Trophoblast cell (in vitro differentiated cells and primary cell): ENCODE data around the gene DIRAS1.

Source experiments
- DNase-seq, 2 donors: peaks; one replicate each; pipeline ENCODE4 v3.0.0-alpha.2; 2016
- H2AFZ ChIP-seq: 2 replicates; pipeline ENCODE4 v1.6.1; 2013; ENCODE audit warnings: low read length, moderate library complexity, mild to moderate bottlenecking; ENCODE audit not compliant: insufficient read depth, poor library complexity
- H2AK5ac ChIP-seq: 2 replicates; pipeline ENCODE4 v1.6.1; 2013; ENCODE audit warnings: mild to moderate bottlenecking, low read length
- H2BK120ac ChIP-seq: 2 replicates; pipeline ENCODE4 v1.6.1; 2013; ENCODE audit warnings: low read length, mild to moderate bottlenecking, moderate library complexity; ENCODE audit not compliant: insufficient read depth, poor library complexity
- H2BK12ac ChIP-seq: 2 replicates; pipeline ENCODE4 v1.6.1; 2013; ENCODE audit warnings: mild to moderate bottlenecking, low read length, moderate library complexity
- H2BK5ac ChIP-seq: 2 replicates; pipeline ENCODE4 v1.6.1; 2013; ENCODE audit warnings: low read length, low read depth, moderate library complexity, mild to moderate bottlenecking; ENCODE audit not compliant: poor library complexity
- H3K14ac ChIP-seq: 2 replicates; pipeline ENCODE4 v1.6.1; 2013; ENCODE audit warnings: mild to moderate bottlenecking, low read length
- H3K18ac ChIP-seq: 2 replicates; pipeline ENCODE4 v1.6.1; 2013; ENCODE audit warnings: mild to moderate bottlenecking, low read length
- H3K23ac ChIP-seq: 2 replicates; pipeline ENCODE4 v1.6.1; 2013; ENCODE audit warnings: low read length
- H3K27ac ChIP-seq: 2 replicates; pipeline ENCODE4 v1.5.1; 2013; ENCODE audit warnings: low read depth, mild to moderate bottlenecking, inconsistent platforms, low read length, moderate library complexity
- H3K27me3 ChIP-seq: 2 replicates; pipeline ENCODE4 v1.6.1; 2013; ENCODE audit warnings: inconsistent platforms, mild to moderate bottlenecking, low read length, moderate library complexity; ENCODE audit not compliant: insufficient read depth
- H3K36me3 ChIP-seq, 2 experiments: 1 replicate in 1 of 2; 2 replicates in 1 of 2; pipeline ENCODE4 v1.6.1; 2013; ENCODE audit warnings: low read length in 2 of 2, mild to moderate bottlenecking in 2 of 2, moderate library complexity in 1 of 2; ENCODE audit not compliant: insufficient read depth in 2 of 2, control insufficient read depth in 1 of 2
- H3K4ac ChIP-seq: 2 replicates; pipeline ENCODE4 v1.6.1; 2013; ENCODE audit warnings: low read depth, mild to moderate bottlenecking, low read length, moderate library complexity
- H3K4me1 ChIP-seq, 2 experiments: 1 replicate in 1 of 2; 2 replicates in 1 of 2; pipeline ENCODE4 v1.6.1; 2013; ENCODE audit warnings: low read length in 2 of 2, mild to moderate bottlenecking in 2 of 2, moderate library complexity in 1 of 2; ENCODE audit not compliant: insufficient read depth in 2 of 2, control insufficient read depth in 1 of 2
- H3K4me2 ChIP-seq: 2 replicates; pipeline ENCODE4 v1.6.1; 2013; ENCODE audit warnings: inconsistent platforms, mild to moderate bottlenecking, low read length, moderate library complexity
- H3K4me3 ChIP-seq: 2 replicates; pipeline ENCODE4 v1.5.1; 2013; ENCODE audit warnings: mild to moderate bottlenecking, low read depth, low read length, inconsistent platforms
- H3K79me1 ChIP-seq: one replicate; pipeline ENCODE4 v1.6.1; 2013; ENCODE audit warnings: low read length
- H3K79me2 ChIP-seq: 2 replicates; pipeline ENCODE4 v1.6.1; 2013; ENCODE audit warnings: low read length, mild to moderate bottlenecking; ENCODE audit not compliant: control insufficient read depth, insufficient read depth, poor library complexity
- H3K9ac ChIP-seq: 2 replicates; pipeline ENCODE4 v1.6.1; 2013; ENCODE audit warnings: mild to moderate bottlenecking, low read length
- H3K9me3 ChIP-seq: 2 replicates; pipeline ENCODE4 v1.6.1; 2013; ENCODE audit warnings: low read depth, mild to moderate bottlenecking, control low read depth, inconsistent platforms, low read length; ENCODE audit not compliant: insufficient read depth
- H4K12ac ChIP-seq: 2 replicates; pipeline ENCODE4 v1.6.1; 2013; ENCODE audit warnings: low read depth, mild to moderate bottlenecking, low read length, moderate library complexity
- H4K8ac ChIP-seq: 2 replicates; pipeline ENCODE4 v1.6.1; 2013; ENCODE audit warnings: low read depth, mild to moderate bottlenecking, low read length, moderate library complexity
- H4K91ac ChIP-seq: one replicate; pipeline ENCODE4 v1.6.1; 2013; ENCODE audit warnings: low read depth, mild to moderate bottlenecking, low read length, moderate library complexity
- WGBS: extraction: QIAGEN DNeasy Blood & Tissue Kit; methylation state at CpG from one replicate; pipeline ENCODE4 v1.1.7; 2013; ENCODE audit warnings: missing lambda C conversion rate; ENCODE audit not compliant: insufficient read length, insufficient coverage; ENCODE audit errors: extremely low coverage; 5-methylcytosine and 5-hydroxymethylcytosine counted together

Gene DIRAS1

DNA sequence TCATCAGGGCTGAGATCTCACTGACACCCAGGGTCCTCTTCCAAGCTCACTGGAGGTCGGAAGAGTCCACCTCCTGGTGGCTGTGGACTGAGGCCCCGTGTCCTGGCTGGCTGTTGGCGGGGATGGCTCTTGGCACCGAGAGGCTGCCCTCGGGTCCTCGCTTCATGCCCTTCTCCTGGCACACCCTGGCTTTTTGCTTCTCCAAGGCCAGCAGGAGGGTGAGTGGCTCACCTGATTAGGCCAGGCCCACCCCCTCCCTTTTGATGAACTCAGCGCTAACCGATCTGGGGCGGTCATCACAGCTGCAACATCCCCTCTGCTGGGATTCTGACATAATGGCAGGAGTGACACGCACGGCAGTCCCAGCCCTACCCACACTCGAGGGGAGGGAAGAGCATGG lies 14.2 kb upstream of the DIRAS1 start:
- Histone ChIP-seq H3K36me3 (peaks cover 50% of the 10 kb centered on the region in 2 experiments), H3K4me2 (no peak overlapping the region), H3K18ac (no peak overlapping the region), H2AFZ (no peak overlapping the region), H3K23ac (no peak overlapping the region), H3K27ac (no peak overlapping the region), H3K79me2 (peaks cover 2% of the 10 kb centered on the region), H2BK120ac (no peak overlapping the region), H3K4me1 (peaks cover 2 to 5% of the 10 kb centered on the region in 2 experiments), H3K4me3 (no peak overlapping the region), H2AK5ac (no peak overlapping the region), H2BK12ac (no peak overlapping the region), H3K14ac (no peak overlapping the region), H2BK5ac (no peak overlapping the region), H3K27me3 (no peaks in the 10 kb centered on the region), H4K91ac (no peak overlapping the region), H4K8ac (no peak overlapping the region), H3K4ac (no peak overlapping the region), H4K12ac (no peak overlapping the region), H3K9ac (no peak overlapping the region), H3K79me1 (peaks cover 2% of the 10 kb centered on the region), H3K9me3 (peaks cover 13% of the 10 kb centered on the region)
- no peak for DNase-seq
- WGBS: no CpG with 5 or more reads among the region's 12 CpGs

DNA sequence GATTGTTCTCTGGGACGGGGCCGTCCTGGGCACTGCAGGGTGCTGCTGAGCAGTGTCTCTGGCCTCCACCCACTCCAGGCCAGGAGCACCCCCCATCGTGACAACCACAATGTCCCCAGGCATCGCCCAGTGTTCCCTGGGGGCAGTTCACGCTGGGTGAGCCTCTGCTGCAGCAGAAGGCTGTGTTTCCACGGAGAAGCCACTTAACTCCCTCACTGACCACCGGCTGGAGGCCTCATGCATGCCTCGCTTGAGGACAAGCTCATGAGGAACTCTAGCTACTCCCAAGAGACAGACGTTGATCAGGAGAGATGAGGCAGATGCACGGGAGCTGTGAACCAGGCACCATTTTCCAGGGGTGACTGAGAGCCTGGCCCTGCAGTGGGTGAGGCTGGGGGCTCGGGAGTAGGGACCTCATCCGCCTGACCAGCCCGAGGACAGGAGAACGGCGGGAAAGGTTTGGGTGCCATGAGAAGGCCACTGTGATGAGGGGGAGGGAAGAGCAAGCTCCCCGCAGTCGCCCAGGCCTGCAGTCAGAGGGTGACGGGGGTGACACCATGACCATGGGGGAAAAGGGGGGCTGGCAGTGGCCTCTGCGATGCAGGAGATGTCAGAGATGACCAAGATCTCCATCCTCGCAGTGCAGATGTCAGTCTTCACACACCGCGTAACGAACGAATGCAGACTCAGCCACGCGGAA lies 13.6 kb upstream of the DIRAS1 start:
- H2AK5ac ChIP-seq: no peak overlapping the region
- H3K27ac ChIP-seq: no peak overlapping the region
- H3K18ac ChIP-seq: no peak overlapping the region
- H3K79me2 ChIP-seq: peaks cover 2% of the 10 kb centered on the region
- H3K23ac ChIP-seq: no peak overlapping the region
- H4K12ac ChIP-seq: no peak overlapping the region
- H2BK120ac ChIP-seq: no peak overlapping the region
- no peak overlapping the region for H3K4ac ChIP-seq
- no peak overlapping the region for H2AFZ ChIP-seq
- H3K9me3 ChIP-seq: peaks cover 11% of the 10 kb centered on the region
- H4K91ac ChIP-seq: no peak overlapping the region
- peaks cover 2% of the 10 kb centered on the region for H3K79me1 ChIP-seq
- H3K4me3 ChIP-seq: no peak overlapping the region
- WGBS: no CpG with 5 or more reads among the region's 26 CpGs
- no peak overlapping the region for H3K4me2 ChIP-seq
- DNase-seq: no peak
- no peak overlapping the region for H2BK5ac ChIP-seq
- no peak overlapping the region for H4K8ac ChIP-seq
- H3K4me1 ChIP-seq: peaks cover 2 to 3% of the 10 kb centered on the region in 2 experiments
- H3K9ac ChIP-seq: no peak overlapping the region
- H3K14ac ChIP-seq: no peak overlapping the region
- H2BK12ac ChIP-seq: no peak overlapping the region
- no peaks in the 10 kb centered on the region for H3K27me3 ChIP-seq
- H3K36me3 ChIP-seq: peaks cover 50% of the 10 kb centered on the region in 2 experiments

DNA sequence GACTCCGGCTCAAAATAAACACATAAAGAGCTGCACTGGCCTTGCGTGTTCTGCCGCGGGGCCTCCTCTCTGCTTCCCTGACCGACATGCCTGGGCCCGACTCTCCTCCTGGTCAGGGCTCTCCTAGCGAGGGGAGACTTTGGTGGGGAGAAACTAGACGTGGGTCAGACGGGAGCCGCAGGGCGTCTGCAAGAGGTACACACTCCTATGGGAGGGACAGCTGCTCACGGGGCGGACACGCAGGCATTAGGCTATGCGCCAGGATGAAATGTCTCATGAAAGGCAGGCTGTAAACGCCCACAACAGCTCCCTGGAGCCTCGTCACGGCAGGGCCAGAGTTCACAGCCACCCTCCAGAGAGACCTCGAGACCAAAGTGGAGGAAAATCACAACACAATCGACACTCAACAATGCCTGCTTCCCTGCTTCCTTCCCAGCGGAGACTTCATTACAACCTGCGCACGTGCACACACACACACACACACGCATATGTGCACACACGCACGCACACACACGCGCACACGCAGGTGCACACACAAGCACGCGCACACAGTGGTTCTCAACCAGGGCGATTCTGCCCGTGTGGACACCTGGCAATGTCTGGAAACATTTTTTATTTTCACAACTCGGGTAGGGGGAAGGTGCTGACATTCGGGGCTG lies 12.9 kb upstream of the DIRAS1 start:
- no peak for DNase-seq
- no peak overlapping the region for H3K14ac ChIP-seq
- H2BK12ac ChIP-seq: no peak overlapping the region
- H4K91ac ChIP-seq: no peak overlapping the region
- no peak overlapping the region for H3K18ac ChIP-seq
- peaks cover under 1 to 1% of the 10 kb centered on the region in 2 experiments for H3K4me1 ChIP-seq
- H3K36me3 ChIP-seq: peaks cover 50% of the 10 kb centered on the region in 2 experiments
- no peak overlapping the region for H3K9ac ChIP-seq
- H2AFZ ChIP-seq: no peak overlapping the region
- H2BK120ac ChIP-seq: no peak overlapping the region
- no peak overlapping the region for H2BK5ac ChIP-seq
- H3K4me3 ChIP-seq: no peak overlapping the region
- H3K23ac ChIP-seq: no peak overlapping the region
- WGBS: no CpG with 5 or more reads among the region's 35 CpGs
- H3K27ac ChIP-seq: no peak overlapping the region
- no peaks in the 10 kb centered on the region for H3K79me2 ChIP-seq
- H4K12ac ChIP-seq: no peak overlapping the region
- no peaks in the 10 kb centered on the region for H3K79me1 ChIP-seq
- H3K9me3 ChIP-seq: peaks cover 11% of the 10 kb centered on the region
- H3K4me2 ChIP-seq: no peak overlapping the region
- H3K27me3 ChIP-seq: no peaks in the 10 kb centered on the region
- no peak overlapping the region for H3K4ac ChIP-seq
- H4K8ac ChIP-seq: no peak overlapping the region
- H2AK5ac ChIP-seq: no peak overlapping the region

DNA sequence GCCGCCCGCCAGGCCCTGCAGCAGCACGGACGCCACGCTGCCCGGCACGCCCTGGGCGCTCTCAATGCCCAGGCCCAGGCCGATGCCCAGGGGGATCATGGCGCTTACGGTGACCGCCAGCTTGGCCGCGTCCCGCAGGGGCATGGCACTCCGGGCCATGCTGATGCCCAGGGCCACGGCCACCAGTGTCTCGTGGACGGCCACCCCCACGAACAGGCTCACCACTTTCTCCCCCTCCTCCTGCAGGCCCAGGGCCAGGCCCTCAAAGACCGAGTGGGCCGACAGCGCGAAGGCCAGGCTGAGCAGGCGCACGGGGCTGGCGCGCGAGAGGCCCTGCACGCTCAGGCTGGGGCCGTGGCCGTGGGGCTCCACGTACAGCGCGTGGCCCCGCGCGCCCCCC lies 11.7 kb upstream of the DIRAS1 start:
- H3K4me2 ChIP-seq: no peak overlapping the region
- no peak overlapping the region for H3K4me3 ChIP-seq
- no peak for DNase-seq
- no peak overlapping the region for H3K18ac ChIP-seq
- no peak overlapping the region for H4K91ac ChIP-seq
- no peak overlapping the region for H2BK5ac ChIP-seq
- H3K23ac ChIP-seq: no peak overlapping the region
- H3K4ac ChIP-seq: no peak overlapping the region
- no CpG with 5 or more reads among the region's 38 CpGs for WGBS
- H4K8ac ChIP-seq: no peak overlapping the region
- no peaks in the 10 kb centered on the region for H3K79me2 ChIP-seq
- no peak overlapping the region for H2AK5ac ChIP-seq
- no peak overlapping the region for H3K27ac ChIP-seq
- no peak overlapping the region for H2AFZ ChIP-seq
- no peak overlapping the region for H2BK120ac ChIP-seq
- no peak overlapping the region for H3K14ac ChIP-seq
- H3K79me1 ChIP-seq: no peaks in the 10 kb centered on the region
- peaks cover 50% of the 10 kb centered on the region in 2 experiments for H3K36me3 ChIP-seq
- H3K9me3 ChIP-seq: peaks cover 11% of the 10 kb centered on the region
- H3K27me3 ChIP-seq: no peaks in the 10 kb centered on the region
- H3K4me1 ChIP-seq: peaks cover 0 to 1% of the 10 kb centered on the region in 2 experiments
- no peak overlapping the region for H4K12ac ChIP-seq
- no peak overlapping the region for H3K9ac ChIP-seq
- H2BK12ac ChIP-seq: no peak overlapping the region
